Lung (tissue), 12 donors: ENCODE measurements around the gene KMT5C. TPM values are rescaled to one million over a fixed set of nuclear protein-coding genes. Genes with fewer than 3 reads are reported as not detected.

Experiments
- ATAC-seq: fragments of 200-7000 bp; cut with Tn5 transposase; one replicate; pipeline ENCODE4 v1.9.1; 2020; ENCODE audit warnings: moderate number of reproducible peaks; ENCODE audit not compliant: insufficient read depth, low FRiP score
- DNase-seq, 3 donors: peaks; one replicate each; pipeline ENCODE4 v3.0.0-alpha.2; 2013 to 2017
- H3K27ac ChIP-seq, 2 donors: one replicate each; pipeline ENCODE4 v1.5.1; 2013; ENCODE audit warnings: mild to moderate bottlenecking in 2 of 2, moderate library complexity in 2 of 2, control low read depth in 1 of 2, inconsistent platforms in 1 of 2, low read depth in 1 of 2, low read length in 1 of 2
- H3K27me3 ChIP-seq, 3 donors: one replicate each; pipeline ENCODE4 v1.5.1; 2013; ENCODE audit warnings: low read length in 2 of 3; ENCODE audit not compliant: control insufficient read depth in 3 of 3, insufficient read depth in 3 of 3
- H3K36me3 ChIP-seq, 4 donors: one replicate each; pipeline ENCODE4 v1.5.1; 2013; ENCODE audit warnings: low read length in 4 of 4, mild to moderate bottlenecking in 1 of 4, moderate library complexity in 1 of 4; ENCODE audit not compliant: control insufficient read depth in 4 of 4, insufficient read depth in 4 of 4
- H3K4me1 ChIP-seq, 5 donors: one replicate each; pipeline ENCODE4 v1.5.1; 2013; ENCODE audit warnings: low read length in 5 of 5, mild to moderate bottlenecking in 2 of 5, moderate library complexity in 1 of 5; ENCODE audit not compliant: control insufficient read depth in 5 of 5, insufficient read depth in 5 of 5
- H3K4me3 ChIP-seq: one replicate; pipeline ENCODE4 v1.5.1; 2013; ENCODE audit warnings: mild to moderate bottlenecking, control low read depth, moderate library complexity
- H3K9ac ChIP-seq, 2 donors: one replicate each; pipeline ENCODE4 v1.5.1; 2013; ENCODE audit warnings: low read length in 2 of 2, control low read depth in 1 of 2; ENCODE audit not compliant: insufficient read depth in 1 of 2
- H3K9me3 ChIP-seq, 4 donors: one replicate each; pipeline ENCODE4 v1.5.1; 2013; ENCODE audit warnings: low read length in 3 of 4, mild to moderate bottlenecking in 1 of 4, moderate library complexity in 1 of 4; ENCODE audit not compliant: control insufficient read depth in 4 of 4, insufficient read depth in 3 of 4
- WGBS, 2 donors: extraction: QIAGEN DNeasy Blood & Tissue Kit; methylation state at CpG; one replicate each; pipeline ENCODE4 v1.1.7; 2013; 5-methylcytosine and 5-hydroxymethylcytosine counted together
- polyA plus RNA-seq, 2 donors: library from polyadenylated mRNA; stranded (reverse); fragments of 200-250 nt; gene quantifications; one replicate each; pipeline ENCODE4 v1.2.1, GENCODE V29; 2013
- total RNA-seq, 2 donors: library from RNA; depleted of rRNA in 1 of 2; stranded (reverse); fragments of >200 nt in 1 of 2; gene quantifications; one replicate each; pipeline ENCODE4 v1.2.1, GENCODE V29; 2014 to 2021
- TF ChIP-seq, protein P1 (sequence below): IDR thresholded peaks from 2 replicates; pipeline ENCODE4 v1.5.1; 2012; ENCODE audit warnings: mild to moderate bottlenecking; ENCODE audit errors: control extremely low read depth, extremely low read depth
- donor health status: control.
- donor health status: control.
- donor health status: Bipolar disorder and iron deficiency.
- donor health status: healthy.
- donor health status: DM: yes; HTN: yes; CAD: no.

KMT5C gene
- total and polyA plus RNA-seq, 4 donors, result 6.7 to 16.5 (median 12.5) TPM

GRCh38 chr19:55336101-55336500, 3.6 kb upstream of the KMT5C start:
- Histone ChIP-seq H3K27me3 (peaks cover 0 to 4% (median 0%) of the 10 kb centered on the region in 3 donors), H3K36me3 (no peaks in the 10 kb centered on the region), H3K9ac (no peak overlapping the region), H3K4me1 (peaks cover 0 to 16% (median 6%) of the 10 kb centered on the region in 5 donors), H3K27ac (no peak overlapping the region), H3K4me3 (no peak overlapping the region), H3K9me3 (no peaks in the 10 kb centered on the region)
- DNase-seq (no peak), ATAC-seq (no peak)
- WGBS, 2 donors, result 81 to 84% methylated on average over 7 of the region's 7 CpGs
- TF ChIP-seq, protein P1, sequence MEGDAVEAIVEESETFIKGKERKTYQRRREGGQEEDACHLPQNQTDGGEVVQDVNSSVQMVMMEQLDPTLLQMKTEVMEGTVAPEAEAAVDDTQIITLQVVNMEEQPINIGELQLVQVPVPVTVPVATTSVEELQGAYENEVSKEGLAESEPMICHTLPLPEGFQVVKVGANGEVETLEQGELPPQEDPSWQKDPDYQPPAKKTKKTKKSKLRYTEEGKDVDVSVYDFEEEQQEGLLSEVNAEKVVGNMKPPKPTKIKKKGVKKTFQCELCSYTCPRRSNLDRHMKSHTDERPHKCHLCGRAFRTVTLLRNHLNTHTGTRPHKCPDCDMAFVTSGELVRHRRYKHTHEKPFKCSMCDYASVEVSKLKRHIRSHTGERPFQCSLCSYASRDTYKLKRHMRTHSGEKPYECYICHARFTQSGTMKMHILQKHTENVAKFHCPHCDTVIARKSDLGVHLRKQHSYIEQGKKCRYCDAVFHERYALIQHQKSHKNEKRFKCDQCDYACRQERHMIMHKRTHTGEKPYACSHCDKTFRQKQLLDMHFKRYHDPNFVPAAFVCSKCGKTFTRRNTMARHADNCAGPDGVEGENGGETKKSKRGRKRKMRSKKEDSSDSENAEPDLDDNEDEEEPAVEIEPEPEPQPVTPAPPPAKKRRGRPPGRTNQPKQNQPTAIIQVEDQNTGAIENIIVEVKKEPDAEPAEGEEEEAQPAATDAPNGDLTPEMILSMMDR, result no peak

DNA sequence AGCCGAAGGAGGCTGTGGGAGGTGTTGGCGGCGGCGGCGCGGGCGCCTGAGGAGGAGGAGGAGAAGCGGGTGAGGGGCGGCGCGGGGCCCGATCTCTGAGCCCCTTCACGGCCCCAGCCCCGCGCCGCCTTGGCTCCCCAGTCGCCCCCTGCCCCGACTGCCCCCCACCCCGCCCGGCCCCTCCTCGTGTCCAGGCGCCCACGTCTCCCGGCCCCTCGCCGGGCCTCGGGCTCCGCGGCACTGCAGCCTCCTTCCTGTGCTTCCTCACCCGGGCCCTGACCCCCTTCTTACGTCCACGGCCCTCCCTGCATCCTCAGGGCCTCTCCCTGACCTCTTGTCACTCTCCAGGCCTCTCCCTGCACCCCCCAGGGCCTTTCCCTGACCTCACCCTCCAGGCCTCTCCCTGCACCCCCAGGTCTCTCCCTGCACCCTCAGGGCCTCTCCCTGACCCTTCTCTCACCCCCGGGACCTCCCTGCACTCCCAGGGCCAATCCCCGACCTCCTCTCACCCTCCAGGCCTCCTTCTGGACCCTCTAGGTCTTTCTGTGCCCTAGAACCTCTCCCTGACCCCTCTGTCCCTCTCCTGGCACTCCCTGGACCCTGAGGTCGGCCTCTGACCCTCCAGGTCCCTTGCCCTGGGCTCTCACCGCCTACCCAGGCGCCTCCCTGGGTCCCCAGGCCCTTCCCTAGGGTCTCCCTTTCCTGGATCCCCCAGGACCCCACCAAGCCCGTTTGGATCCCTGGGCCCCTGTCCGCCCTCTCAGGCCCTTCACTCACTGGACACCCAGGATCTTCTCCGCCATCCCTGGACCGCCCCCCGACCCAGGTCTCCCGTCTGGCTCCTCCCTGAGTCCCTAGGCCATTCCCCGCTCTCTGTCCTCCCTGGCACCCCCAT, 460 bp downstream of the KMT5C start:
- no peak for ATAC-seq
- WGBS, 2 donors, result 4 to 7% methylated on average over 28 to 44 of the region's 44 CpGs

DNA sequence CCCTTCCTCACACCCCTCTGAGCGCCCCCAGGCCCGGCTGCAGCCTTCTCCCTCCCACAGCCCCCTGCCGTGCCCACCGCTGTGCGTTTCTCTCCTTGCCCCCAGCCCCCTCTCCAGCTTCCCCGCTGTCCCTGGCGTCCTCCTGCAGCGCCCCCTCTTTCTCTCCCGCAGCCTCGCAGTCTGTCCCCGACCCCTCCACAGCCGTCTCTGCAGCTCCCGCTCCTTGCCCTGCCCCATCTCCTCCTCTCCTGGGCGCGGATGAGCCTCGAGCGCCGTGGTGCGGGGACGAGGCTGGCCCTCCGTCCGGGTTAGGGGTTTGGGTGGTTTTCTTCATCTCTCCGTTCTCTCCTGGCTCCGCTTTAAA, 1.1 kb downstream of the KMT5C start:
- 1 to 4% methylated on average over 23 to 24 of the region's 24 CpGs for WGBS, 2 donors
- Histone ChIP-seq H3K27me3 (no peaks in the 10 kb centered on the region), H3K27ac (no peak overlapping the region), H3K4me3 (peak overlapping the region; percentile 50), H3K4me1 (peaks cover 6 to 23% (median 9%) of the 10 kb centered on the region in 5 donors), H3K9me3 (no peaks in the 10 kb centered on the region), H3K36me3 (peaks cover 0 to 17% (median 6%) of the 10 kb centered on the region in 4 donors), H3K9ac (no peak overlapping the region)
- ATAC-seq (no peak), DNase-seq (peak; percentile 45 to 57 (median 47))
- TF ChIP-seq, protein P1, result no peak

More for the DNA sequence above, 460 bp downstream of the KMT5C start:
- Histone ChIP-seq H3K9me3 (no peaks in the 10 kb centered on the region), H3K4me3 (peak overlapping the region; percentile 50), H3K27me3 (no peaks in the 10 kb centered on the region), H3K36me3 (peaks cover 0 to 17% (median 6%) of the 10 kb centered on the region in 4 donors), H3K9ac (peak overlapping the region in 1 of 2 donors; percentile 86), H3K27ac (peak overlapping the region; percentile 71 to 85), H3K4me1 (peaks cover 6 to 23% (median 9%) of the 10 kb centered on the region in 5 donors)
- peak in 2 of 3 donors; percentile 32 to 54 for DNase-seq
- TF ChIP-seq, protein P1, result no peak
